Urinary bladder (tissue), 4 donors: Measurements from ENCODE around the gene RIC8A. TPM values are rescaled to one million over a fixed set of nuclear protein-coding genes. Genes with fewer than 3 reads are reported as not detected.

Source experiments
- DNase-seq: peaks from one replicate; pipeline ENCODE4 v3.0.0-alpha.2; 2015; ENCODE audit errors: extremely low spot score
- H3K27ac ChIP-seq: one replicate; pipeline ENCODE4 v1.5.1; 2013; ENCODE audit warnings: low read depth, mild to moderate bottlenecking, moderate library complexity
- H3K36me3 ChIP-seq: one replicate; pipeline ENCODE4 v1.6.1; 2013; ENCODE audit warnings: mild to moderate bottlenecking, moderate library complexity; ENCODE audit not compliant: insufficient read depth
- H3K4me1 ChIP-seq: one replicate; pipeline ENCODE4 v1.6.1; 2013; ENCODE audit warnings: mild to moderate bottlenecking, moderate library complexity; ENCODE audit not compliant: insufficient read depth
- H3K4me3 ChIP-seq: one replicate; pipeline ENCODE4 v1.5.1; 2013; ENCODE audit warnings: low read depth, low read length
- WGBS: extraction: QIAGEN DNeasy Blood & Tissue Kit; methylation state at CpG from one replicate; pipeline ENCODE4 v1.1.7; 2013; 5-methylcytosine and 5-hydroxymethylcytosine counted together
- polyA plus RNA-seq: library from polyadenylated mRNA; stranded (reverse); fragments of 200-250 nt; gene quantifications from one replicate; pipeline ENCODE4 v1.2.3, GENCODE V29; 2013
- total RNA-seq: library from RNA; depleted of rRNA; stranded (reverse); fragments of >200 nt; gene quantifications from one replicate; pipeline ENCODE4 v1.2.3, GENCODE V29; 2014
- donor health status: healthy with polysubstance abuse.
- donor health status: healthy.

Gene RIC8A
- total and polyA plus RNA-seq, 2 donors = 60.2 to 90.8 TPM

- Histone ChIP-seq H3K36me3 (no peaks in the 10 kb centered on the region), H3K4me1 (no peaks in the 10 kb centered on the region), H3K4me3 (no peak overlapping the region), H3K27ac (no peak overlapping the region)
- no peak for DNase-seq
- WGBS = 78% methylated on average over 8 of the region's 8 CpGs
Measured at GRCh38 chr11:199782-200181, 7.7 kb upstream of the RIC8A start.

- DNase-seq = no peak
- no peak overlapping the region for H3K4me3 ChIP-seq
- H3K4me1 ChIP-seq = no peaks in the 10 kb centered on the region
- WGBS = 90% methylated on average over 13 of the region's 13 CpGs
- no peaks in the 10 kb centered on the region for H3K36me3 ChIP-seq
- no peak overlapping the region for H3K27ac ChIP-seq
Measured at GRCh38 chr11:200224-201003, 7.1 kb upstream of the RIC8A start.

GRCh38 chr11:201966-202365, 5.5 kb upstream of the RIC8A start:
- WGBS = 69% methylated on average over 15 of the region's 15 CpGs
- no peaks in the 10 kb centered on the region for H3K4me1 ChIP-seq
- H3K27ac ChIP-seq = no peak overlapping the region
- H3K4me3 ChIP-seq = no peak overlapping the region
- no peaks in the 10 kb centered on the region for H3K36me3 ChIP-seq
- no peak for DNase-seq

- H3K36me3 ChIP-seq = no peaks in the 10 kb centered on the region
- WGBS = 86% methylated on average over 8 of the region's 8 CpGs
- H3K27ac ChIP-seq = no peak overlapping the region
- DNase-seq = no peak
- no peaks in the 10 kb centered on the region for H3K4me1 ChIP-seq
- H3K4me3 ChIP-seq = no peak overlapping the region
Measured at GRCh38 chr11:202490-202889, 5.0 kb upstream of the RIC8A start.

- Histone ChIP-seq H3K4me3 (no peak overlapping the region), H3K36me3 (no peaks in the 10 kb centered on the region), H3K4me1 (no peaks in the 10 kb centered on the region), H3K27ac (no peak overlapping the region)
- DNase-seq = no peak
- 86% methylated on average over 7 of the region's 7 CpGs for WGBS
Measured at GRCh38 chr11:203056-203944, 4.2 kb upstream of the RIC8A start.

GRCh38 chr11:203945-204586, 3.4 kb upstream of the RIC8A start:
- no peak for DNase-seq
- no peaks in the 10 kb centered on the region for H3K4me1 ChIP-seq
- no peak overlapping the region for H3K4me3 ChIP-seq
- WGBS = 93% methylated on average over 4 of the region's 4 CpGs
- H3K27ac ChIP-seq = no peak overlapping the region
- H3K36me3 ChIP-seq = no peaks in the 10 kb centered on the region

- 86% methylated on average over 12 of the region's 12 CpGs for WGBS
- no peaks in the 10 kb centered on the region for H3K4me1 ChIP-seq
- H3K36me3 ChIP-seq = no peaks in the 10 kb centered on the region
- no peak overlapping the region for H3K27ac ChIP-seq
- DNase-seq = no peak
- H3K4me3 ChIP-seq = no peak overlapping the region
Measured at GRCh38 chr11:204587-205109, 2.9 kb upstream of the RIC8A start.

- Histone ChIP-seq H3K27ac (no peak overlapping the region), H3K4me3 (no peak overlapping the region), H3K4me1 (no peaks in the 10 kb centered on the region), H3K36me3 (no peaks in the 10 kb centered on the region)
- 87% methylated on average over 16 of the region's 16 CpGs for WGBS
- DNase-seq = no peak
Measured at GRCh38 chr11:205221-206001, 2.1 kb upstream of the RIC8A start.

- no peak for DNase-seq
- Histone ChIP-seq H3K27ac (no peak overlapping the region), H3K4me3 (peak overlapping the region; percentile 94), H3K36me3 (no peaks in the 10 kb centered on the region), H3K4me1 (no peaks in the 10 kb centered on the region)
- WGBS = 82% methylated on average over 7 of the region's 7 CpGs
Measured at GRCh38 chr11:206002-206384, 1.5 kb upstream of the RIC8A start.

- Histone ChIP-seq H3K4me1 (no peaks in the 10 kb centered on the region), H3K36me3 (peaks cover under 1% of the 10 kb centered on the region), H3K27ac (peak overlapping the region; percentile 90), H3K4me3 (peak overlapping the region; percentile 94)
- WGBS = 2% methylated on average over 39 of the region's 39 CpGs
- no peak for DNase-seq
Measured at GRCh38 chr11:206526-207207, 841 bp upstream of the RIC8A start.

GRCh38 chr11:207863-208180, 314 bp downstream of the RIC8A start:
- peak; percentile 23 for DNase-seq
- H3K27ac ChIP-seq = peak overlapping the region; percentile 98
- no peaks in the 10 kb centered on the region for H3K4me1 ChIP-seq
- H3K4me3 ChIP-seq = peak overlapping the region; percentile 67
- under 1% methylated on average over 27 of the region's 27 CpGs for WGBS
- H3K36me3 ChIP-seq = peaks cover 2% of the 10 kb centered on the region

- DNase-seq = peak; percentile 48
- H3K36me3 ChIP-seq = peaks cover 2% of the 10 kb centered on the region
- under 1% methylated on average over 57 of the region's 57 CpGs for WGBS
Measured at GRCh38 chr11:208181-208916, 841 bp downstream of the RIC8A start.

More at GRCh38 chr11:208181-208916, 841 bp downstream of the RIC8A start:
- no peaks in the 10 kb centered on the region for H3K4me1 ChIP-seq
- peak overlapping the region; percentile 67 for H3K4me3 ChIP-seq
- peak overlapping the region; percentile 98 for H3K27ac ChIP-seq
